B cell (primary cell): ENCODE measurements around the gene CORO2A.

ENCODE experiments used
- EZH2 ChIP-seq: IDR thresholded peaks from 2 replicates; pipeline ENCODE4 v1.6.1; 2012; ENCODE audit warnings: borderline replicate concordance, low read depth, mild to moderate bottlenecking, moderate library complexity, low read length; ENCODE audit not compliant: insufficient read depth, poor library complexity, severe bottlenecking
- TF ChIP-seq, protein P1 (sequence below): fragments of 200-600 bp; IDR thresholded peaks from one replicate; pipeline ENCODE4 v1.8.0; 2022; ENCODE audit warnings: antibody characterized with exemption, mild to moderate bottlenecking

DNA sequence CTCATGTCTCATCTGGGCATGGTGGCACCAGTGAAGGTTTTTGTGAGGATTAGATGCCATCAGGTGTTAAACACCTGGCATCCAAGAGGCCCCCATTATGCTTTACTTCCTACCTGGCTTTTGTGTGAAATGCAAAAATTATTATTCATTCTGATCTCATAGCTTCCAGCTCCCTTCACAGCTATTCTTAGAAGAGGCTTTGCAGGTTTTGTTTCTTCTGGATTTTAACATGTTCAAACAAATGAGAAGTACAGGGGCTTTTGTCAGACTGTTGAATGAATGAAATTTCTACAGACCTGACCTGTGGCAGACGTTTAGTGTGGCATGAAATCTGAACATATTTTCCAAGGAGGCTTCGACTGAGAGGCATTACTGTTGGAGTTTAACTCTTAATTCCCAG is 14.3 kb upstream of the CORO2A start:
- TF ChIP-seq, protein P1, sequence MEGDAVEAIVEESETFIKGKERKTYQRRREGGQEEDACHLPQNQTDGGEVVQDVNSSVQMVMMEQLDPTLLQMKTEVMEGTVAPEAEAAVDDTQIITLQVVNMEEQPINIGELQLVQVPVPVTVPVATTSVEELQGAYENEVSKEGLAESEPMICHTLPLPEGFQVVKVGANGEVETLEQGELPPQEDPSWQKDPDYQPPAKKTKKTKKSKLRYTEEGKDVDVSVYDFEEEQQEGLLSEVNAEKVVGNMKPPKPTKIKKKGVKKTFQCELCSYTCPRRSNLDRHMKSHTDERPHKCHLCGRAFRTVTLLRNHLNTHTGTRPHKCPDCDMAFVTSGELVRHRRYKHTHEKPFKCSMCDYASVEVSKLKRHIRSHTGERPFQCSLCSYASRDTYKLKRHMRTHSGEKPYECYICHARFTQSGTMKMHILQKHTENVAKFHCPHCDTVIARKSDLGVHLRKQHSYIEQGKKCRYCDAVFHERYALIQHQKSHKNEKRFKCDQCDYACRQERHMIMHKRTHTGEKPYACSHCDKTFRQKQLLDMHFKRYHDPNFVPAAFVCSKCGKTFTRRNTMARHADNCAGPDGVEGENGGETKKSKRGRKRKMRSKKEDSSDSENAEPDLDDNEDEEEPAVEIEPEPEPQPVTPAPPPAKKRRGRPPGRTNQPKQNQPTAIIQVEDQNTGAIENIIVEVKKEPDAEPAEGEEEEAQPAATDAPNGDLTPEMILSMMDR, result no peak
- no peak for TF ChIP-seq EZH2
